ENCODE measurements around the gene TBCD.

TBCD gene

GRCh38 chr17:82943339-82943738 is 191.5 kb downstream of the TBCD start:
- Histone ChIP-seq H3K9ac (ENCODE audit: low read depth in 1 of 2, low read length in 2 of 2) (no peak overlapping the region), H3K36me3 (ENCODE audit: control insufficient read depth in 1 of 2, insufficient read depth in 2 of 2, low read length in 2 of 2) (peaks cover 36 to 72% of the 10 kb centered on the region in 2 donors), H3K4me3 (ENCODE audit: low read depth in 1 of 2, low read length in 2 of 2) (no peak overlapping the region), H3K9me3 (ENCODE audit: control insufficient read depth in 1 of 2, low read length in 2 of 2) (peaks cover 22 to 28% of the 10 kb centered on the region in 2 donors), H3K27me3 (ENCODE audit: control insufficient read depth in 1 of 2, insufficient read depth in 2 of 2, low read length in 2 of 2) (no peaks in the 10 kb centered on the region), H3K4me1 (ENCODE audit: control insufficient read depth in 1 of 2, insufficient read depth in 2 of 2, low read length in 2 of 2) (no peaks in the 10 kb centered on the region), H3K27ac (ENCODE audit: low read depth, low read length) (no peak overlapping the region)

DNA sequence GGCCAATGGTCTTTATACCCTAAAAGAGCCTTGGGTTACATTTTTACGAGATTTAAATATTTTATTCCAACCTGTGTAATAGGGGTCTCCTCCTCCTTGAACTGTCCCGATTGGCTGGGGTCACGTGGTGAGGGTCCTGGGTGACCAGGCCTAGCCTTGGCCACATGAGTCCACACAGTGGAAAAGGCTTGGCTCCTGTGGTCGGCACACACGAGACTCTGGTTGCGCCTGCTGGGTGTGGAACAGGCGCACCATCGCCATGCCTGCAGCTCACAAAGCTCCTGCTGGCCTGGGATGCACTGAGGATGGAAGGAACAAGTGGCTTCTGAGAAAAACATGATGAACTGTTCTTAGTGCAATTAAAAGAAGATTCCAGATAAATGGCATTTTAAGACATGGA is 191.9 kb downstream of the TBCD start:
- Histone ChIP-seq H3K9me3 (ENCODE audit: control insufficient read depth in 1 of 2, low read length in 2 of 2) (peaks cover 22 to 28% of the 10 kb centered on the region in 2 donors), H3K9ac (ENCODE audit: low read depth in 1 of 2, low read length in 2 of 2) (no peak overlapping the region), H3K27me3 (ENCODE audit: control insufficient read depth in 1 of 2, insufficient read depth in 2 of 2, low read length in 2 of 2) (no peaks in the 10 kb centered on the region), H3K4me1 (ENCODE audit: control insufficient read depth in 1 of 2, insufficient read depth in 2 of 2, low read length in 2 of 2) (no peaks in the 10 kb centered on the region), H3K4me3 (ENCODE audit: low read depth in 1 of 2, low read length in 2 of 2) (no peak overlapping the region), H3K36me3 (ENCODE audit: control insufficient read depth in 1 of 2, insufficient read depth in 2 of 2, low read length in 2 of 2) (peaks cover 33 to 67% of the 10 kb centered on the region in 2 donors), H3K27ac (ENCODE audit: low read depth, low read length) (no peak overlapping the region)

- Histone ChIP-seq H3K9me3 (ENCODE audit: control insufficient read depth in 1 of 2, low read length in 2 of 2) (peaks cover 22 to 31% of the 10 kb centered on the region in 2 donors), H3K27me3 (ENCODE audit: control insufficient read depth in 1 of 2, insufficient read depth in 2 of 2, low read length in 2 of 2) (no peaks in the 10 kb centered on the region), H3K36me3 (ENCODE audit: control insufficient read depth in 1 of 2, insufficient read depth in 2 of 2, low read length in 2 of 2) (peaks cover 33 to 55% of the 10 kb centered on the region in 2 donors), H3K27ac (ENCODE audit: low read depth, low read length) (no peak overlapping the region), H3K4me3 (ENCODE audit: low read depth in 1 of 2, low read length in 2 of 2) (no peak overlapping the region), H3K9ac (ENCODE audit: low read depth in 1 of 2, low read length in 2 of 2) (no peak overlapping the region), H3K4me1 (ENCODE audit: control insufficient read depth in 1 of 2, insufficient read depth in 2 of 2, low read length in 2 of 2) (no peaks in the 10 kb centered on the region)
These were observed 193.1 kb downstream of the TBCD start for GRCh38 chr17:82944990-82945389.

- peaks cover 22 to 31% of the 10 kb centered on the region in 2 donors for H3K9me3 ChIP-seq (ENCODE audit: control insufficient read depth in 1 of 2, low read length in 2 of 2)
- H3K9ac ChIP-seq (ENCODE audit: low read depth in 1 of 2, low read length in 2 of 2), result no peak overlapping the region
- H3K36me3 ChIP-seq (ENCODE audit: control insufficient read depth in 1 of 2, insufficient read depth in 2 of 2, low read length in 2 of 2), result peaks cover 33 to 47% of the 10 kb centered on the region in 2 donors
These were observed 194.2 kb downstream of the TBCD start for GRCh38 chr17:82946081-82946480.

DNA sequence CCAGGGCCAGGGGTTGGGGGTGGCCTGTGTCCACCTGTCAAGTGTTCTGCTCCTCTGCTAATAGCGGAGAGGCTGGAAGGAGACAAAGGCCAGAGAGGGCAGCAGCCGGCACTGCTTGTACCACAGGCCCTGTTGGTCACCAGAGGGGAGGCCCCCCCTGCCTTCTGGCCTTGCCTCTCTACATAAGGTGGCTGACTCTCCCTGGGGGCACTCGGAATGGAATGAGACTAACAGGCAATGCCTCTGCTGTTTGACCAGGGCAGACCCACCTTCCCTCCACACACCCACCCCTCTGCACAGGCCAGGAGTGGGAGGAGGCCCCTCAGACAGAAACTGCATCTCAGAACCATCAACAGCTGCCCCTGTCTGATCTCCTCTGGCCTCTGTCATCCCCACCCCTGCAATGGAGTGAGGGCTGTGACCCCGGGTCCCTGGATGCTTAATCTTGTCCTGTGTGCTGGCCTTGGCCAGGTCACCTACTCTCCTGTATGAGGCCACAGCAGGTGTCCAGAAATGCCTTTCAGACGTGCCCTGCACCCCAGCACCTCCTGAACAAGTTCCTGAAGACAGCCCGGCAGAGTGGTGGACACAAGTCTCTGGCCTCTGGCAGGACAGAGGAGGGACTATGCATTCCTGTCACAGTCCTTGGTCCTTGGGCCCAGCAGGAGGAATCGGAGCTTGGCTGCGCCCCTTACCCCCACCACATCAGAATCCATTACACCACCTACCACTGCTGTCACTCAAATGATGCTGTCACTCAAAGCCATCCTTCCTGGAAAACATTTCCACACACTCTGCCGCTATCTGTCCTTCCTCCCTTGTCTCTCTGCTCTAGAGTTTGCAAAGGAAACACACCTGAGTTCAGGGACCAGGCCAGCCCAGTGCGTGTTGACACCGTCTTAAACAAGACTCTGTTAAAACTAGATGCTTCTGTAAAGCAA is 195.5 kb downstream of the TBCD start:
- H3K4me3 ChIP-seq (ENCODE audit: low read depth in 1 of 2, low read length in 2 of 2), result no peak overlapping the region
- H3K27me3 ChIP-seq (ENCODE audit: control insufficient read depth in 1 of 2, insufficient read depth in 2 of 2, low read length in 2 of 2), result no peaks in the 10 kb centered on the region
- H3K9me3 ChIP-seq (ENCODE audit: control insufficient read depth in 1 of 2, low read length in 2 of 2), result peaks cover 22 to 33% of the 10 kb centered on the region in 2 donors
- H3K9ac ChIP-seq (ENCODE audit: low read depth in 1 of 2, low read length in 2 of 2), result no peak overlapping the region
- H3K27ac ChIP-seq (ENCODE audit: low read depth, low read length), result no peak overlapping the region
- H3K4me1 ChIP-seq (ENCODE audit: control insufficient read depth in 1 of 2, insufficient read depth in 2 of 2, low read length in 2 of 2), result no peaks in the 10 kb centered on the region
- H3K36me3 ChIP-seq (ENCODE audit: control insufficient read depth in 1 of 2, insufficient read depth in 2 of 2, low read length in 2 of 2), result peaks cover 30 to 34% of the 10 kb centered on the region in 2 donors

More at GRCh38 chr17:82946081-82946480, 194.2 kb downstream of the TBCD start:
- Histone ChIP-seq H3K4me1 (ENCODE audit: control insufficient read depth in 1 of 2, insufficient read depth in 2 of 2, low read length in 2 of 2) (no peaks in the 10 kb centered on the region), H3K27ac (ENCODE audit: low read depth, low read length) (no peak overlapping the region), H3K4me3 (ENCODE audit: low read depth in 1 of 2, low read length in 2 of 2) (no peak overlapping the region), H3K27me3 (ENCODE audit: control insufficient read depth in 1 of 2, insufficient read depth in 2 of 2, low read length in 2 of 2) (no peaks in the 10 kb centered on the region)

DNA sequence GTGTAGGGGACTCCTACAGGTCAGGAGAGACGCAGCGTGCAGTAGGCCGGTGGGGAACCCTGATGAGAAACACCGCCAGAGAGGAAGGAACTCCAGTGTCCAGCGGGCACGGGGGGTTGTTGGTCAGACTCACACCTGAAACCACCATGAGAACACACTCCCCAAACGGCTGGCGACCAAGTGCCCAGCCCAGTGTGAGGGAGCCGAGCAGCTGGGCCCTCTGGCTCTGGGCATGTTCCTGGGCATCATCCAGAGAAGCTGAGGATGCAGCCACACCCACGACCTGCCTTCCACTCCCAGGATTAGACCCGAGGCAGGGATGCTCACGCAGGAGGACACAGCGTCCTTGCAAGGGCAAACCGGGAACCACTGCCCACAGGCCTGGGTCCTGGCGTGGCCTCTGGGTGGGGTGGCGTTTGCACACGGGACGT is 196.2 kb downstream of the TBCD start:
- Histone ChIP-seq H3K9me3 (ENCODE audit: control insufficient read depth in 1 of 2, low read length in 2 of 2) (peaks cover 22 to 33% of the 10 kb centered on the region in 2 donors), H3K4me1 (ENCODE audit: control insufficient read depth in 1 of 2, insufficient read depth in 2 of 2, low read length in 2 of 2) (no peaks in the 10 kb centered on the region), H3K36me3 (ENCODE audit: control insufficient read depth in 1 of 2, insufficient read depth in 2 of 2, low read length in 2 of 2) (peaks cover 23 to 26% of the 10 kb centered on the region in 2 donors)

DNA sequence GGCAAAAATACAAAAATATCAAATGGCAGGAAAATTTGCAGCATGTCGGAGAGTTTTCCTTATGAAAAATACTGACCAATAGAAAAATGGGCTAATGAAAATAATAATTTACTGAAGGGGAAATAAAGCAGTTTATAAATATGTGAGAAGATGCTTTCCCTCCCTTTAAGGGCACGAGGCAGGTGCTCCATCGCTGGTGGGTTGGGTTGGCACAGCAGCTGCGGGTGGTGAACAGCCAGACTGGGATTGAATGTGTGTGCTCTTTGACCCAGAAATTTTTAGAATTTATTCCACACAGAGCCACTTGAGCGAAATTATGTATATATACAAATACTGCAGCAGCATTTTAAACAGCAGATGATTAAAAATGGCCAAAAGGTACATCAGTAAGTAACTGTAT is 197.1 kb downstream of the TBCD start:
- Histone ChIP-seq H3K27me3 (ENCODE audit: control insufficient read depth in 1 of 2, insufficient read depth in 2 of 2, low read length in 2 of 2) (no peaks in the 10 kb centered on the region), H3K9me3 (ENCODE audit: control insufficient read depth in 1 of 2, low read length in 2 of 2) (peaks cover 15 to 30% of the 10 kb centered on the region in 2 donors), H3K27ac (ENCODE audit: low read depth, low read length) (no peak overlapping the region), H3K4me3 (ENCODE audit: low read depth in 1 of 2, low read length in 2 of 2) (no peak overlapping the region), H3K4me1 (ENCODE audit: control insufficient read depth in 1 of 2, insufficient read depth in 2 of 2, low read length in 2 of 2) (no peaks in the 10 kb centered on the region), H3K9ac (ENCODE audit: low read depth in 1 of 2, low read length in 2 of 2) (no peak overlapping the region), H3K36me3 (ENCODE audit: control insufficient read depth in 1 of 2, insufficient read depth in 2 of 2, low read length in 2 of 2) (peaks cover 15 to 18% of the 10 kb centered on the region in 2 donors)

More for the DNA sequence above, 196.2 kb downstream of the TBCD start:
- H3K27ac ChIP-seq (ENCODE audit: low read depth, low read length), result no peak overlapping the region
- no peak overlapping the region for H3K9ac ChIP-seq (ENCODE audit: low read depth in 1 of 2, low read length in 2 of 2)
- no peak overlapping the region for H3K4me3 ChIP-seq (ENCODE audit: low read depth in 1 of 2, low read length in 2 of 2)
- H3K27me3 ChIP-seq (ENCODE audit: control insufficient read depth in 1 of 2, insufficient read depth in 2 of 2, low read length in 2 of 2), result no peaks in the 10 kb centered on the region

DNA sequence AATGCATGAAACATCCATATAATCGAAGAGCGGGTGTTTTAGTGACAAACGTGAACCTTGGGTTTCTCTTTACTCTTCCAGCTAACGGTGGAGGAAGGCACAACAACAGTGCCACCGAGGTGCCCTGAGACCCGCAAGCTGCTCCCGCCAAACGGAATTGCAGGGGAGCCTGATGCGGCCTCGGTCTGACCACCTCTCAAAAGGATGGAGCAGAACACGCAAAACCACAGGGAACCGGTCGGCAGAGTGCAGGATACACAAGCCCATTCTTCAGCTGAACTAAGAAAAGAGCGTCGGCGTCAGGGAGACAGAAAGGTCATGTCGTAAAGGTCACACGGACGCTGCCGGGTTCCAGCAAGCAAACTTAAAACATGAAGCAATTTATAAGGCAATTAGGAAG is 197.5 kb downstream of the TBCD start:
- Histone ChIP-seq H3K27me3 (ENCODE audit: control insufficient read depth in 1 of 2, insufficient read depth in 2 of 2, low read length in 2 of 2) (no peaks in the 10 kb centered on the region), H3K36me3 (ENCODE audit: control insufficient read depth in 1 of 2, insufficient read depth in 2 of 2, low read length in 2 of 2) (peaks cover 11 to 14% of the 10 kb centered on the region in 2 donors), H3K4me1 (ENCODE audit: control insufficient read depth in 1 of 2, insufficient read depth in 2 of 2, low read length in 2 of 2) (no peaks in the 10 kb centered on the region), H3K9me3 (ENCODE audit: control insufficient read depth in 1 of 2, low read length in 2 of 2) (peaks cover 11 to 26% of the 10 kb centered on the region in 2 donors), H3K4me3 (ENCODE audit: low read depth in 1 of 2, low read length in 2 of 2) (no peak overlapping the region), H3K27ac (ENCODE audit: low read depth, low read length) (no peak overlapping the region), H3K9ac (ENCODE audit: low read depth in 1 of 2, low read length in 2 of 2) (no peak overlapping the region)

GRCh38 chr17:82949984-82950383 is 198.1 kb downstream of the TBCD start:
- peaks cover 5 to 20% of the 10 kb centered on the region in 2 donors for H3K9me3 ChIP-seq (ENCODE audit: control insufficient read depth in 1 of 2, low read length in 2 of 2)

GRCh38 chr17:82950525-82951102 is 198.7 kb downstream of the TBCD start:
- H3K9me3 ChIP-seq (ENCODE audit: control insufficient read depth in 1 of 2, low read length in 2 of 2), result peaks cover 0 to 21% of the 10 kb centered on the region in 2 donors
- peaks cover 0 to 1% of the 10 kb centered on the region in 2 donors for H3K36me3 ChIP-seq (ENCODE audit: control insufficient read depth in 1 of 2, insufficient read depth in 2 of 2, low read length in 2 of 2)
- H3K4me3 ChIP-seq (ENCODE audit: low read depth in 1 of 2, low read length in 2 of 2), result no peak overlapping the region
- no peaks in the 10 kb centered on the region for H3K4me1 ChIP-seq (ENCODE audit: control insufficient read depth in 1 of 2, insufficient read depth in 2 of 2, low read length in 2 of 2)
- no peak overlapping the region for H3K27ac ChIP-seq (ENCODE audit: low read depth, low read length)
- H3K27me3 ChIP-seq (ENCODE audit: control insufficient read depth in 1 of 2, insufficient read depth in 2 of 2, low read length in 2 of 2), result no peaks in the 10 kb centered on the region
- no peak overlapping the region for H3K9ac ChIP-seq (ENCODE audit: low read depth in 1 of 2, low read length in 2 of 2)

More at GRCh38 chr17:82949984-82950383, 198.1 kb downstream of the TBCD start:
- H3K27me3 ChIP-seq (ENCODE audit: control insufficient read depth in 1 of 2, insufficient read depth in 2 of 2, low read length in 2 of 2), result no peaks in the 10 kb centered on the region
- H3K36me3 ChIP-seq (ENCODE audit: control insufficient read depth in 1 of 2, insufficient read depth in 2 of 2, low read length in 2 of 2), result peaks cover 4 to 8% of the 10 kb centered on the region in 2 donors
- H3K4me3 ChIP-seq (ENCODE audit: low read depth in 1 of 2, low read length in 2 of 2), result no peak overlapping the region
- no peaks in the 10 kb centered on the region for H3K4me1 ChIP-seq (ENCODE audit: control insufficient read depth in 1 of 2, insufficient read depth in 2 of 2, low read length in 2 of 2)
- H3K27ac ChIP-seq (ENCODE audit: low read depth, low read length), result no peak overlapping the region
- H3K9ac ChIP-seq (ENCODE audit: low read depth in 1 of 2, low read length in 2 of 2), result no peak overlapping the region

Data from duodenal mucosa (tissue), 2 donors.